ENCODE data around the gene CSTA. TPM values are rescaled to one million over a fixed set of nuclear protein-coding genes. Genes with fewer than 3 reads are reported as not detected.

The CSTA gene
- total RNA-seq, result not detected in 2 replicates

DNA sequence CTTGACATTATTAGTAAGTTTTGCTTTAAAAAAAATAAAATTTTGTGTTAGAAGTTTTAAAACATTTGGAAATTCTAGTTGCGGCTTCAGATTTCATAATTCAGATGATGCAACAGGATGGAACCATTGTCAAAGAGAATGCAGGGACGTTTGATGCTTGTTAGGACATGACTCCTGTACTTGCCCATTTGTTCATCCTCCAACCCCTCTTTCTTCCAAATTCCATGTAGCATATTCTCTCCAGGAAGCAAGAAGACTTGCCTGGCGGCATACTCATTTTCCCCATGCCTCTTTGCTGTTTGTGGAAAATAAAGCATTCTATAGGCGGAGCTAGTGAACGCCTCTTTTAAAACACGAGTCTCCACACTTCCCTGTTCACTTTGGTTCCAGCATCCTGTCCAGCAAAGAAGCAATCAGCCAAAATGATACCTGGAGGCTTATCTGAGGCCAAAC is at the start of gene CSTA:
Gene CSTA, plus strand, starts transcription at position 378 of the 453 bp plus-strand sequence. Its CDS starts 45 bp downstream, at position 423.
- no peak for DNase-seq (ENCODE audit: extremely low read depth, low read depth, low spot score)

- no peak for DNase-seq (ENCODE audit: extremely low read depth, low read depth, low spot score)
Observed at GRCh38 chr3:122281891-122282290, 43.2 kb upstream of the CSTA start.

DNA sequence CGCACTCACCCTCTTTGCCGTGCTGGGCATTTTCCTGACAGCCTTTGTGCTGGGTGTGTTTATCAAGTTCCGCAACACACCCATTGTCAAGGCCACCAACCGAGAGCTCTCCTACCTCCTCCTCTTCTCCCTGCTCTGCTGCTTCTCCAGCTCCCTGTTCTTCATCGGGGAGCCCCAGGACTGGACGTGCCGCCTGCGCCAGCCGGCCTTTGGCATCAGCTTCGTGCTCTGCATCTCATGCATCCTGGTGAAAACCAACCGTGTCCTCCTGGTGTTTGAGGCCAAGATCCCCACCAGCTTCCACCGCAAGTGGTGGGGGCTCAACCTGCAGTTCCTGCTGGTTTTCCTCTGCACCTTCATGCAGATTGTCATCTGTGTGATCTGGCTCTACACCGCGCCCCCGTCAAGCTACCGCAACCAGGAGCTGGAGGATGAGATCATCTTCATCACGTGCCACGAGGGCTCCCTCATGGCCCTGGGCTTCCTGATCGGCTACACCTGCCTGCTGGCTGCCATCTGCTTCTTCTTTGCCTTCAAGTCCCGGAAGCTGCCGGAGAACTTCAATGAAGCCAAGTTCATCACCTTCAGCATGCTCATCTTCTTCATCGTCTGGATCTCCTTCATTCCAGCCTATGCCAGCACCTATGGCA is 41.1 kb upstream of the CSTA start:
- no peak for DNase-seq (ENCODE audit: extremely low read depth, low read depth, low spot score)

DNA sequence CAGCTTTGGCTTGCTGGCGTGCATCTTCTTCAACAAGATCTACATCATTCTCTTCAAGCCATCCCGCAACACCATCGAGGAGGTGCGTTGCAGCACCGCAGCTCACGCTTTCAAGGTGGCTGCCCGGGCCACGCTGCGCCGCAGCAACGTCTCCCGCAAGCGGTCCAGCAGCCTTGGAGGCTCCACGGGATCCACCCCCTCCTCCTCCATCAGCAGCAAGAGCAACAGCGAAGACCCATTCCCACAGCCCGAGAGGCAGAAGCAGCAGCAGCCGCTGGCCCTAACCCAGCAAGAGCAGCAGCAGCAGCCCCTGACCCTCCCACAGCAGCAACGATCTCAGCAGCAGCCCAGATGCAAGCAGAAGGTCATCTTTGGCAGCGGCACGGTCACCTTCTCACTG is 40.6 kb upstream of the CSTA start:
- no peak for DNase-seq (ENCODE audit: extremely low read depth, low read depth, low spot score)

GRCh38 chr3:122294359-122294758 is 30.7 kb upstream of the CSTA start:
- DNase-seq (ENCODE audit: extremely low read depth, low read depth, low spot score), result no peak

GRCh38 chr3:122295266-122296062 is 29.6 kb upstream of the CSTA start:
- no peak for DNase-seq (ENCODE audit: extremely low read depth, low read depth, low spot score)

GRCh38 chr3:122298239-122298638 is 26.8 kb upstream of the CSTA start:
- no peak for DNase-seq (ENCODE audit: extremely low read depth, low read depth, low spot score)

DNA sequence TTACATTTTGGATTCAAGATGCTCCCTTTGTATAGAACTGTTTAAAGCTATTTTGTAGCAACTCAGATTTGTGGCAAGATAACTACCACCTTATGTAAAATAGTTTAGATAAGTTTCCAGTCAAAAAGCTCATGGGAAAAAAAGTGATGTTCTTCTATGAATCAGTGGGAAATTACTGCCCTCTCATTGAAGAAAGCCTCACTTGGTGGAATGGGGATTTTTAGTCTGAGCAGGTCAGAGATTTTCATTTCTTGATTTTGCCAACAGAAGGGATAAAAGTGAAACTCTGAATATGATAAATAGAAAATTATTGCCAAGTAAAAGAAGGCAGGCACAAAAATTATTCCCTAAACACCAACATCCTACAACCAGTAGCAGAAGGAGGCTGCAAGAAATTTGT is 25.8 kb upstream of the CSTA start:
- DNase-seq (ENCODE audit: extremely low read depth, low read depth, low spot score), result no peak

GRCh38 chr3:122299872-122300460 is 25.1 kb upstream of the CSTA start:
- DNase-seq (ENCODE audit: extremely low read depth, low read depth, low spot score), result peak; percentile 4

- no peak for DNase-seq (ENCODE audit: extremely low read depth, low read depth, low spot score)
Observed at GRCh38 chr3:122301063-122301462, 24.0 kb upstream of the CSTA start.

DNA sequence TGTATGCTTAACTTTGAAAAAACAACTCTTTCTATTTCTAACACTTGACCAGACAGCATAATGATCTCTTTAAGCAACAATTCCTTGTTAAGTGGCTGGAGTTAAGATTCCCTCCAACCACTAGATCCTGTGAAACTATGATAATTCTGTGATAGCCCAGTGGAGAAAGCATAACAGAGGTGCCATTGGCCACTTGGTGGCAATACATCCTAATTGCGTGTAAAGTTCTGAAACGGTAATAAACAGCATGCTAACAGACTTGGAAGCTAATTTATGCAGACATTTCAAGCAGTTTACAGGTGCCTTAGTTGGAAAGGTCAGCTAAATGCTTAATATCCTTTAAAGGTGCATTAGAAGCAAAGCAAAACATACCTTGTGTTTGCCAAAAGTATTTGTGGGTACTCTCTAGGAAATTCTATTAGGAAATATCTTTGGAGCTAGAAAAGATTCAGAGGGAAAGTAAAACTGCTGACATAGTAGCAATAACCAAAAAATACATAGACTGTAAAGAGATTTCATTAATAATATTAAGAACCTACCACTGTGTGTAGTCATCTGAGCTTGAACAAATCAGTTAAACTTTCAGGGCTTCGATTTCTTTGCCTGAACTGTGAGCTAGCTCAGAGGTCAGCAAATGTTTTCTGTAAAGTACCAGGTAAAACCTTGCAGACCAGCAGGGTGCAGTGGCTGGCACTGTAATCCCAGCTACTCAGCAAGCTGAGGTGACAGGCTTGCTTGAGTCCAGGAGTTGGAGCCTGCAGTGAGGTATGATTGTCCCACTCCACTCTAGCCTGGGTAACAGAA is 19.0 kb upstream of the CSTA start:
- DNase-seq (ENCODE audit: extremely low read depth, low read depth, low spot score), result no peak

GRCh38 chr3:122306622-122306953 is 18.5 kb upstream of the CSTA start:
- DNase-seq (ENCODE audit: extremely low read depth, low read depth, low spot score), result no peak

DNA sequence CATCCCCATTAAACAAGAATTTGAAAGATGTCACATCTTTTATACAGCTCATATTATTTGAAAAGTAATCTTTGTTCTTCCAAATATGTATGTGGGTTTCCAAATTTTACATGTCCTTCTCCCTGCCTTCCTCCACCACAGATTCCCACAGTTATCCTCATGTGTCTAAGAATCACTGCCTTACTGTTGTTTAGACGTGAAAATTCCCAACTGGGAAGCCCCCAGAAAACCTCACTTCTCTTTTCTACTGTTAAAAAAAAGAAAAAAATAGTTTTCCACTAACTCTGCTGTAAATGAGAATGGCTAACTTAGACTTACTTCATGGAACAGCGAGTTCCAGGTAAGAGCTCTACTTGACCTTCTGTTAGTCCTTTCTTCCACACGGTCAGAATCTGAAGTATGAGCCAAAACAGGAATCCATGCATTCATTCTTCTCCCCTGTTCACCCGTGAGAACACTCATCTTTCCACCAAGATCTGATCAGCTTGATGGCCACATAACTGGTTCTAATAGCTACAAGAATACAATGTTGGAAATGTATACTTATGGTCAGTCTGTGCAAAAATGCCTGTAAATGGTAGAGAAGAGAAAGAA is 17.9 kb upstream of the CSTA start:
- DNase-seq (ENCODE audit: extremely low read depth, low read depth, low spot score), result no peak

GRCh38 chr3:122307976-122308375 is 17.1 kb upstream of the CSTA start:
- no peak for DNase-seq (ENCODE audit: extremely low read depth, low read depth, low spot score)

- no peak for DNase-seq (ENCODE audit: extremely low read depth, low read depth, low spot score)
Observed at GRCh38 chr3:122310361-122310760, 14.7 kb upstream of the CSTA start.

DNA sequence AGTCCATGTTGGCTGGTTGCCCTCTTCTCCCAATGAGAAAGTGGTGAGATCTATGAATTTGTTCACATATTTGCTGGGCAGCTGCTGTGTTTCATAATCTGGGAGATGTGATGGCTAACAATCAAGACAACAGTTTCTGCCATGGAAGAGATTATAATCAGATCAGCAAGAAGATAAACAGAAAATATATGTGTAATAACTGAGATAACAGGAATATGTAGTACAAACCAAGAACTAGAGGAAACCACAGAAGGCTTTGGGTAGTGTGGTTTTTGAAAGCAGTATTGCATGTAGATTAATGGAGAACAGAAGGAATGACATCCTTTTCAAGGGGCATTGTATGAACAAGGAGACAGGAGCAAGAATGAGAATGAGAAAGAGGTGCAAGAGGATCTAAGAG is 12.2 kb upstream of the CSTA start:
- no peak for DNase-seq (ENCODE audit: extremely low read depth, low read depth, low spot score)

- no peak for DNase-seq (ENCODE audit: extremely low read depth, low read depth, low spot score)
Observed at GRCh38 chr3:122313281-122313680, 11.8 kb upstream of the CSTA start.

DNA sequence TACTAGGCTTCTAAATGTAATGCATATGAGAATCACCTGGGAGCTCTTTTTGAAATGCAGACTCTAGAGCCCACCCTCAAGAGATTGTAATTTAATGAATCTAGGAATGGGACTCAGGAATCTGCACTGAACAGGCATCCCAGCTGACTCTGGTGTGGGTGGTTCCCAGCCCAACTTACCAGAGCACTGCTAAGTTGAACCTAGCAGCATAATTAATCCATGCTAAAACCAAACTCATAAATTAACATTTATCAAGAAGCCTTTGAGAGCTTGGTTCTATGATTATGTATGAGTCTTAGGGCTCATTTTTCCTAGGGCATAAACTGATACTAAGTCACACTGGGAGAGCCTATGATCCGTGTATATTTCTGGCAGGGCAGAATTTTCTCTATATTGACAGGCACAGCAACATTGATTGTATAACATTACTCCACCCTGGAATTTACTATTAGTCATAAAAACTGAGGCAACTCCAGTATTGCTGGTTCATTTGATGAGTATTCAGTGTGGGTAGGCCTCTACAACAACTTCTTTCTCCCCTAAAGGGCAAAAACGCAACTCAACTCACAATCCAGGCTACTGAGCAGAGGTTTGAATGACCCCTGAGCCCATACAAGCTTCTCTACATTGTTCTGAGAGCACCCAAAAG is 10.7 kb upstream of the CSTA start:
- DNase-seq (ENCODE audit: extremely low read depth, low read depth, low spot score), result no peak

DNA sequence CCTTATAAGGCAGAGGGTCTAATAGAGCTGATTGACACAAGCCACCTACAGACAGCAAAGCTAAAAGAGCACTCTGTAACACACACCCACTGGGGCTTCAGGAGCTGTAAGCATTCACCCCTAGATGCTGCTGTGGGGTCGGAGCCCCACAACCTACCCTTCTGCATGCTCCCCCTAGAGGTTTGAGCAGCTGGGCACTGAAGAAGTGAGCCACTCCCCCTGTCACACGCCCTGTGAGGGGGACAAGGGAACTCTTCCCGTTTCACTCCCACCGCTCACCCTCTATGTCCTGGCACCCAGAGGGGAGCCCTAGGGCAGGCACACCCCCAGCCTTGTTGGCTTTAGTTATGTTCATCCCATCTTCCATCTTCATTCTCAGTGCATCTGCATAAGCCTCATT is 9.4 kb upstream of the CSTA start:
- DNase-seq (ENCODE audit: extremely low read depth, low read depth, low spot score), result no peak

GRCh38 chr3:122316368-122316767 is 8.7 kb upstream of the CSTA start:
- no peak for DNase-seq (ENCODE audit: extremely low read depth, low read depth, low spot score)
